ENCODE measurements around the gene TSPAN10.

- TF ChIP-seq EZH2phosphoT487 (IDR thresholded peaks at IDR 0.05; ENCODE audit: insufficient read depth, low read depth) (no peak), EZH2 (IDR thresholded peaks at IDR 0.05; ENCODE audit: insufficient read depth, poor library complexity, severe bottlenecking) (no peak)
Measured at GRCh38 chr17:81630274-81630673, 6.7 kb upstream of the TSPAN10 start.

All from GM23248 (cell line).